ENCODE measurements around the gene IQSEC3. TPM values are rescaled to one million over a fixed set of nuclear protein-coding genes. Genes with fewer than 3 reads are reported as not detected.

IQSEC3 gene
- total RNA-seq, 1 experiment from 2014 or later: 1.7 TPM

DNA sequence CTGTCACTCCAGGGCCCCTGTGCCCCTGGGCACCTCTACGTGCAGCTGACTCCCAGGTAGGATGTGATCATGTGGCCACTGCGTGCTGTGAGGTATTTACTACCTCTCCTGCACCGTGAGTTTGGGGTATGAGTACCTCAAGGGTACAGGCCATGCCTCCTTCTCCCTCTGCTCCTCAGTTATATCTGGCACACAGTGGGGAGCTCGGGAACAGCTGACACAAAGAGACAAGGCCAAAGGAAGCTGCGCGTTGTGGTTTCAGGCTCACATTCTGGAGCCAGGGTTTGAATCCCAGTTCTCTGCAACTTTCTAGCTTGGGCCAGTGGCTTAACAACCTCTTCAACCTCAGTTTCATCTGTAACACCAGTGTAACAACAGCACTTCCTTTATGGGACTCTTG is 155.2 kb downstream of the IQSEC3 start:
- Mint-ChIP-seq H3K4me1 (peaks cover 9% of the 10 kb centered on the region), H3K4me3 (no peak overlapping the region), H3K9me3 (no peaks in the 10 kb centered on the region), H3K27ac (no peak overlapping the region), H3K27me3 (ENCODE audit: low read depth) (peaks cover under 1% of the 10 kb centered on the region; the same call in 1 of the 2 replicates), H3K36me3 (no peaks in the 10 kb centered on the region)
- POLR2A ChIA-PET: no interaction called here
- DNase-seq (ENCODE audit: low spot score): no peak
- TF ChIP-seq SMAD4 (CRISPR knock-in tag; IDR thresholded peaks at IDR 0.05) (no peak), NR1H2 (CRISPR knock-in tag; IDR thresholded peaks at IDR 0.05) (no peak)
- TF ChIP-seq, protein P1, sequence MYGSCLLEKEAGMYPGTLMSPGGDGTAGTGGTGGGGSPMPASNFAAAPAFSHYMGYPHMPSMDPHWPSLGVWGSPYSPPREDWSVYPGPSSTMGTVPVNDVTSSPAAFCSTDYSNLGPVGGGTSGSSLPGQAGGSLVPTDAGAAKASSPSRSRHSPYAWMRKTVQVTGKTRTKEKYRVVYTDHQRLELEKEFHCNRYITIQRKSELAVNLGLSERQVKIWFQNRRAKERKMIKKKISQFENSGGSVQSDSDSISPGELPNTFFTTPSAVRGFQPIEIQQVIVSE (CRISPR knock-in tag; IDR thresholded peaks at IDR 0.05; ENCODE audit: borderline replicate concordance): no peak
- TF ChIP-seq, protein P2, sequence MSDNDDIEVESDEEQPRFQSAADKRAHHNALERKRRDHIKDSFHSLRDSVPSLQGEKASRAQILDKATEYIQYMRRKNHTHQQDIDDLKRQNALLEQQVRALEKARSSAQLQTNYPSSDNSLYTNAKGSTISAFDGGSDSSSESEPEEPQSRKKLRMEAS (CRISPR knock-in tag; IDR thresholded peaks at IDR 0.05): no peak
- ATAC-seq: no peak
- CTCF ChIA-PET: interaction anchor here (1.3 to 3.7 kb wide), 4 partner anchors 9 to 116 kb away, joined by 3 to 52 read pairs (median 41); no protein-coding TSS in a partner anchor

DNA sequence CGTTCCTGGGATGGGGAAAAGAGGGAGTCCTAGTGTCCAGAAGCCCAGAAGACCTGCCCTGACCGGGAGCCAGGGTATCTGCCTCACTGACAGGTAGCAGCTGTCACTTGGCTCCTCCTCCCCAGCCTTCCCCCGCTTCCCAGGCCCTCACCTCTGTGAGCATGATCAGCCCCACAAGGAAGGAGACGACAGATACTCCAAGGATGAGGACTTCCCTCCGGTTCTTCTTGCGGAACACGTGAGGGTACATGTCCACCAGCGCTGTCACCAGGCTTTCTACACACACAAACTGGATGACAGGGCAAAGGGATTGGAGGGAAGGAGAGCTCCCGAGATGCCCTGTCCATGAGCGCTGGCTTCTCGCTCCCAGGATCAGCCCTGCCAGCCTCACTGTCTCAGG is 157.3 kb downstream of the IQSEC3 start:
- POLR2A ChIA-PET: no interaction called here
- TF ChIP-seq CBFB (CRISPR knock-in tag; IDR thresholded peaks at IDR 0.05; ENCODE audit: low read depth): no peak
- no peak for TF ChIP-seq ZNF423 (CRISPR knock-in tag; IDR thresholded peaks at IDR 0.05)
- TF ChIP-seq TP53 (CRISPR knock-in tag; IDR thresholded peaks at IDR 0.05): no peak
- TF ChIP-seq, protein P3, sequence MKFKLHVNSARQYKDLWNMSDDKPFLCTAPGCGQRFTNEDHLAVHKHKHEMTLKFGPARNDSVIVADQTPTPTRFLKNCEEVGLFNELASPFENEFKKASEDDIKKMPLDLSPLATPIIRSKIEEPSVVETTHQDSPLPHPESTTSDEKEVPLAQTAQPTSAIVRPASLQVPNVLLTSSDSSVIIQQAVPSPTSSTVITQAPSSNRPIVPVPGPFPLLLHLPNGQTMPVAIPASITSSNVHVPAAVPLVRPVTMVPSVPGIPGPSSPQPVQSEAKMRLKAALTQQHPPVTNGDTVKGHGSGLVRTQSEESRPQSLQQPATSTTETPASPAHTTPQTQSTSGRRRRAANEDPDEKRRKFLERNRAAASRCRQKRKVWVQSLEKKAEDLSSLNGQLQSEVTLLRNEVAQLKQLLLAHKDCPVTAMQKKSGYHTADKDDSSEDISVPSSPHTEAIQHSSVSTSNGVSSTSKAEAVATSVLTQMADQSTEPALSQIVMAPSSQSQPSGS (CRISPR knock-in tag; IDR thresholded peaks at IDR 0.05; ENCODE audit: borderline replicate concordance, low read depth): no peak
- TF ChIP-seq SP1 (CRISPR knock-in tag; conservative IDR thresholded peaks at IDR 0.05): no peak
- TF ChIP-seq NR1H2 (CRISPR knock-in tag; IDR thresholded peaks at IDR 0.05): no peak
- TF ChIP-seq FOXJ3 (CRISPR knock-in tag; IDR thresholded peaks at IDR 0.05; ENCODE audit: borderline replicate concordance): no peak
- TF ChIP-seq, protein P4, sequence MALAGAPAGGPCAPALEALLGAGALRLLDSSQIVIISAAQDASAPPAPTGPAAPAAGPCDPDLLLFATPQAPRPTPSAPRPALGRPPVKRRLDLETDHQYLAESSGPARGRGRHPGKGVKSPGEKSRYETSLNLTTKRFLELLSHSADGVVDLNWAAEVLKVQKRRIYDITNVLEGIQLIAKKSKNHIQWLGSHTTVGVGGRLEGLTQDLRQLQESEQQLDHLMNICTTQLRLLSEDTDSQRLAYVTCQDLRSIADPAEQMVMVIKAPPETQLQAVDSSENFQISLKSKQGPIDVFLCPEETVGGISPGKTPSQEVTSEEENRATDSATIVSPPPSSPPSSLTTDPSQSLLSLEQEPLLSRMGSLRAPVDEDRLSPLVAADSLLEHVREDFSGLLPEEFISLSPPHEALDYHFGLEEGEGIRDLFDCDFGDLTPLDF (CRISPR knock-in tag; IDR thresholded peaks at IDR 0.05): no peak
- TF ChIP-seq, protein P5, sequence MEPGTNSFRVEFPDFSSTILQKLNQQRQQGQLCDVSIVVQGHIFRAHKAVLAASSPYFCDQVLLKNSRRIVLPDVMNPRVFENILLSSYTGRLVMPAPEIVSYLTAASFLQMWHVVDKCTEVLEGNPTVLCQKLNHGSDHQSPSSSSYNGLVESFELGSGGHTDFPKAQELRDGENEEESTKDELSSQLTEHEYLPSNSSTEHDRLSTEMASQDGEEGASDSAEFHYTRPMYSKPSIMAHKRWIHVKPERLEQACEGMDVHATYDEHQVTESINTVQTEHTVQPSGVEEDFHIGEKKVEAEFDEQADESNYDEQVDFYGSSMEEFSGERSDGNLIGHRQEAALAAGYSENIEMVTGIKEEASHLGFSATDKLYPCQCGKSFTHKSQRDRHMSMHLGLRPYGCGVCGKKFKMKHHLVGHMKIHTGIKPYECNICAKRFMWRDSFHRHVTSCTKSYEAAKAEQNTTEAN (CRISPR knock-in tag; IDR thresholded peaks at IDR 0.05): no peak
- TF ChIP-seq, protein P6, sequence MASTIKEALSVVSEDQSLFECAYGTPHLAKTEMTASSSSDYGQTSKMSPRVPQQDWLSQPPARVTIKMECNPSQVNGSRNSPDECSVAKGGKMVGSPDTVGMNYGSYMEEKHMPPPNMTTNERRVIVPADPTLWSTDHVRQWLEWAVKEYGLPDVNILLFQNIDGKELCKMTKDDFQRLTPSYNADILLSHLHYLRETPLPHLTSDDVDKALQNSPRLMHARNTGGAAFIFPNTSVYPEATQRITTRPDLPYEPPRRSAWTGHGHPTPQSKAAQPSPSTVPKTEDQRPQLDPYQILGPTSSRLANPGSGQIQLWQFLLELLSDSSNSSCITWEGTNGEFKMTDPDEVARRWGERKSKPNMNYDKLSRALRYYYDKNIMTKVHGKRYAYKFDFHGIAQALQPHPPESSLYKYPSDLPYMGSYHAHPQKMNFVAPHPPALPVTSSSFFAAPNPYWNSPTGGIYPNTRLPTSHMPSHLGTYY (CRISPR knock-in tag; IDR thresholded peaks at IDR 0.05): no peak
- TF ChIP-seq ZNF232 (CRISPR knock-in tag; IDR thresholded peaks at IDR 0.05): no peak
- TF ChIP-seq, protein P7, sequence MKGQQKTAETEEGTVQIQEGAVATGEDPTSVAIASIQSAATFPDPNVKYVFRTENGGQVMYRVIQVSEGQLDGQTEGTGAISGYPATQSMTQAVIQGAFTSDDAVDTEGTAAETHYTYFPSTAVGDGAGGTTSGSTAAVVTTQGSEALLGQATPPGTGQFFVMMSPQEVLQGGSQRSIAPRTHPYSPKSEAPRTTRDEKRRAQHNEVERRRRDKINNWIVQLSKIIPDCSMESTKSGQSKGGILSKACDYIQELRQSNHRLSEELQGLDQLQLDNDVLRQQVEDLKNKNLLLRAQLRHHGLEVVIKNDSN (CRISPR knock-in tag; IDR thresholded peaks at IDR 0.05): no peak
- no peak for TF ChIP-seq JAZF1 (CRISPR knock-in tag; IDR thresholded peaks at IDR 0.05)
- H3K9me3 Mint-ChIP-seq: no peaks in the 10 kb centered on the region
- DNase-seq (ENCODE audit: low spot score) (no peak), ATAC-seq (no peak)
- CTCF ChIA-PET: no interaction called here
- peaks cover under 1% of the 10 kb centered on the region; the same call in 1 of the 2 replicates for H3K27me3 Mint-ChIP-seq (ENCODE audit: low read depth)
- H3K4me1 Mint-ChIP-seq: peaks cover 9% of the 10 kb centered on the region
- H3K36me3 Mint-ChIP-seq: no peaks in the 10 kb centered on the region
- H3K27ac Mint-ChIP-seq: no peak overlapping the region
- H3K4me3 Mint-ChIP-seq: no peak overlapping the region

DNA sequence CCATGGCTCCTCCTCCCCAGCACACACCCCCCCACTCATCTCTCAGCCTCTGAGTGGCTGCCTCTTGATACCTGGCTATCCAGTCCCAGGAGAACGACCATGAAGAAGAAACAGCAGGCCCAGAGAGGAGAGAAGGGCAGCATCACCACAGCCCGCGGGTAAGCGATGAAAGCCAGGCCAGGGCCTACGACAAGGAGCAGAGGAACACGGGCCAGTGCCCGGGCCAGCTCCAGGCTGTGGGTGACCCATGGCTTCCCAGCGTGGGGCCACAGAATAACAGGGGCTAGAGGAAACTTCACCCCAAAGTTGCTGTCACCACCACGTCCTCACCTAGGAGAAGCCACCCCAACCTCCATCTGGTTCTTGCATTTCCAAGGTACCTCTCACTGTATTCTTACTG is 157.8 kb downstream of the IQSEC3 start:
- no peak overlapping the region for H3K4me3 Mint-ChIP-seq
- POLR2A ChIA-PET: no interaction called here
- H3K27me3 Mint-ChIP-seq (ENCODE audit: low read depth): peaks cover 2% of the 10 kb centered on the region; the same call in 1 of the 2 replicates
- no peak overlapping the region for H3K27ac Mint-ChIP-seq
- TF ChIP-seq GRHL2 (CRISPR knock-in tag; IDR thresholded peaks at IDR 0.05; ENCODE audit: insufficient replicate concordance, severe bottlenecking) (no peak), ZNF423 (CRISPR knock-in tag; IDR thresholded peaks at IDR 0.05) (no peak), NR3C1 (CRISPR knock-in tag; conservative IDR thresholded peaks at IDR 0.05; ENCODE audit: low read depth) (no peak)
- CTCF ChIA-PET: no interaction called here
- ATAC-seq (no peak), DNase-seq (ENCODE audit: low spot score) (no peak)
- no peaks in the 10 kb centered on the region for H3K36me3 Mint-ChIP-seq
- H3K9me3 Mint-ChIP-seq: no peaks in the 10 kb centered on the region
- peaks cover 9% of the 10 kb centered on the region for H3K4me1 Mint-ChIP-seq
